NCI-H510A treated with DMSO at 0.1 percent for 48 hours (cell line): ENCODE data around the gene BOC.
A peak's percentile ranks its signal among the peaks of the same experiment; 100 is the strongest.

Experiments
- DNase-seq: peaks from one replicate; lab custom pipeline; 2025; lab: John Stamatoyannopoulos, UW

Gene BOC

DNA sequence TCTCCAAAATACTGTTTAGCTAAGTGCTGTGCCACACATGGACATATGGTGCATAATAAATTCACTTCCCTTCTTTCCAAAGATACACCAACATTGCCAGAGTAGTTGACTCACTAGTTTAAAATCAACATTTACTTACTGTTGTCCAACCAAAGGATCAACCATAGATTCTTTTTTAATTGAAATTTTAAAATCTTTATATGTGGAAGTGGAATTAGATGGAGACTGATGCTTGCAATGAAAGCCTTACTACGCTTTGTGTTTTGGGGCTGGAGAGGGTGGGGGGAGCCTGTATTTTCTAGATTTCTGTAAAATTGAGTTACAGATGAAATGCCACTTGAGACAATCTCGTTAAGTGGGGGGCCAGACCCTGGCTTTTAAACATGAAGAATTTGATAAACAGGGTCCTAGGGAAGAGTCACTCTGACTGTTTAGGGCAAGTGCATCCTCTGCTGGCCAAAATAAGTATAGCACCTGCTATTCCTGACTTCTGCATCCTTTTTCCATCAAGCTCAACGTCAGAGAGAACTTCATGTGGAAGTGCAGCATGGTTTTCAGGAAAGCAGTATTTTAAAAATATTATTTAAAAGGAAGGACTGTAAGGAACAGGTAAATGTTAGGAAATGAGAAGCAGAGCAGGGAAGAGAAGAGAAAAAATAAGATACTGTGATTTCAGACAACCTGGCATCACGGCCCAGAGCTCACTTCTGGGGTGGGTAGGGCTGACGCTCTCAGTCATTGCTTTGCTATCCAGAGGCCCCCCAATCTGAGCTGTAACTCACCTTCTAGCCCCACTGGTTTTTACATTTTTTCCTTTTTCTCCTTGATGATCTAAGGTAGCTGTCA, 76.7 kb downstream of the BOC start:
- DNase-seq = peak; percentile 68

DNA sequence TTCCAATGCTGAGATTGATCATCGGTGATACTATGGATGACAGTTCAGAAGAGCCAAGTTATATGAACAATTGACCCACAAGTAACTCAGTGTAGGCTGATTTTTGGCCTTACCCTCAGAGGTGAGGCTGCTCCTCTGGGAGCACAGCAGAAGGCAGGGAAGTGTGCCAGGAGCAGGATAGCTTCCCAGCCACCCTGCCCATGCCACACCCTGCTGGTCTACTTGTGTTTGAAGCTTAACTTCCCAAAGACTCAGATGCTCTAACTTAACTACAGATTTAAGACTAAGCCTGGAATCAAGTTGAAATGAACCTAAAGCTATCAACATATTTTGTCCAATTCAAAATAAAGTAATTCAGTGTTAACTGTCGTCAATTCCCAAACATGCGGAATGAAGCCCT, 77.5 kb downstream of the BOC start:
- no peak for DNase-seq

DNA sequence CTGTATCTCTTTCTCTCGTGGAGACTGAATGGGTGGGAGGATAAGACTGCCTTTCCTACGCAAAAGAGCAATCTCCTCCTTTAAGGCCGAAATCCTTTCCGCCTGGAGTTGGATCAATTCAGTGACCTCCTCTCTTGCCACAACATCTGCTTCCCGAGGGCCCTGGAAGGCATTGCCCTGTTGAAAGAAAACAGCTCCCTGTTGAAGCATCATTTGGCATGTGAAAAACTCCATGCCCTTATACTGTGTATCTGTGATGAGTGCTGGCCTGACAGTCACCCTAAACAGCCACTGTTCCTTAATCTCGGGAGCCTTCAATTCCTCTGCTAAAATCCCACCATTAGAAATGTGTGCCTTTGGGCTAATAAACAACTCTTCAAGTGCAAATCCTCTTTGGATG, 80.2 kb downstream of the BOC start:
- no peak for DNase-seq

DNA sequence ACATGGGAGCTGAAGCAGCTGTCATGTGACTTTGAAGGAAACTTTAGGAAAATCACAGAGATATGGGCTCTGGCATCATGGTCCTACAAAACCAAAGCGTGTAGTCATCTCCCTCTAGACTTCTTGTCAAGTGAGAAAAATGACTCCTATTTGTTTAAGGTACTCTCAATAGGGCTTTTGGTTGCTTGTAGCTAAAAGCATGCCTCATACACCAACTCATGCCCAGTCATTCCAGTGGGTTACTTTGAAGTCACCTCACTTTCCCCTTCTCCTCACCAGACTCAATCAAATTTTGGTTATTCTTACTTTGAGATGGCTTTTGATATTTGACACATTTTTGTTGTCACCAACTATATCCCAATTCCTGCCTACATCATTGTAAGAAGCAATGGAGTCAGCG, 81.6 kb downstream of the BOC start:
- DNase-seq = no peak

DNA sequence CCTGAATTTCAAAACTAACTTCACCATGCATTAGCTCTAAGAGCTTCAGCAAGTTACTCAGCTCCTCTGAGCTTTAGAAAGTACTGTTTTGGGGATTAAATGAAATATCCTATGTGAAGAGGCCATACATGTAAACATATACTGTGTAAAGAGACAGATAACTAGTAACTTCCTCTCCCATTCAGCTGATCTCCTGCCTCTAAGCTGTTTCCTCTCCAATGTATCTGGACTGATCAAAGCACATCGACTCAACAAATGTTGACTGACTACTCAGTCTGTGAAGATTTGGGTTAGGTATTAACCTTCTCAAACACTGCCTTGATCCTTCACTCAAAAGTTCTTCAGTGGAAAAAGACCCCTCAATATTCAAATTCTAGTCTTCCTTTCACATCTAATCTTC, 82.0 kb downstream of the BOC start:
- no peak for DNase-seq

DNA sequence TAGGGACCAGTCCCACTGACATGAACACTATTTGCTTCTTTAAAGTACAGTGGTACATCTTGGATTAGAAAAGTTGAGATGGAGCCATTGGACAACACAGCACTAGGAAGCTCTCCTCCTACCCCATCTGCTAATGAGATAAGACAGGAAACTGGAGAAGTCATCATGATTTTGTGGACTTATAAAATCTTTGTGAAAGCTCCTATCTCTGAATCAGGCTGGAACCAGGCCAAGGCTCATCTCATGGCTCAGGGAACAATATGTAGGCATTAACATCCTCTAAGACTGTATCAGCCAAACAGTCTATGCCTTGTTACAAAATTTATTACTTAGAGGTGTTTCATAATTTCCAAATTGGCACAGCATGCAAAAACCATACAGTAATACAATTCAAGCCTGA, 84.1 kb downstream of the BOC start:
- no peak for DNase-seq

DNA sequence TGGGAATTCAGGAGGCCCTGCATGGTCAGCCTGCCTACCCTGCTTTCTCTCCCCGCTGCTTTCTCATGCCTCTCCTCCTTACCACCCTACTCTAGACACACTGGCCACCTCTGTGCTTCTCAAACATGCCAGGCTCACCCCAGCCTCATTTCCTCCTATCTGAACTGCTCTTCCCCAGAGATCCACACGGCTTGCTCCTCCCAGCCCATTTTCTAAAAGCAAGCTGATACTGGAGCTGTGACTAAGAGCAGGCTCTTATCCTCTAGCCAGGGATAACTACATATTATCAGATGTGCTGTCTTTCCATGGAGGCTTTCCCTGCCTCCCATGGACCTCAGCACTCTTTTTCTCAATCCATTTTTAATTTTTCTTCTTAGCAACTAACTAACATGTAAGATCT, 85.9 kb downstream of the BOC start:
- no peak for DNase-seq

DNA sequence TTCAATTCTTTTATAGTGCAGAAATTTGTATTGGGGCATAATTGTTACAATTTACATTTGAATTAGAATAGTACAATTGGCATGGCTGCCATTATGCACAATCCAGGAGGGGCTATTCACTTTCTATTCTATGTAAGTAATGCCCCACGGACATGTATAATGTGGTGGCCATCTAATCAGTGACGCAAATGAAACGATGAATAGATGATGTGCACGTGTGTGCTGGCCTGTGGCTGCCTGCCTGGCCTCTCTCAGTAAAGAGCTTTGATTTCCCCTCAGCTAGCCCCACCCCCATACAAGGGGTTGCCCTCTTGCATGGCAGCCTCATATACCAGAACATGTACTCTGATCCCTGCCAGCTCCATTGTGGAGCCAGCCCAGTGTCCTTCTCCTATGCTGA, 86.5 kb downstream of the BOC start:
- no peak for DNase-seq

DNA sequence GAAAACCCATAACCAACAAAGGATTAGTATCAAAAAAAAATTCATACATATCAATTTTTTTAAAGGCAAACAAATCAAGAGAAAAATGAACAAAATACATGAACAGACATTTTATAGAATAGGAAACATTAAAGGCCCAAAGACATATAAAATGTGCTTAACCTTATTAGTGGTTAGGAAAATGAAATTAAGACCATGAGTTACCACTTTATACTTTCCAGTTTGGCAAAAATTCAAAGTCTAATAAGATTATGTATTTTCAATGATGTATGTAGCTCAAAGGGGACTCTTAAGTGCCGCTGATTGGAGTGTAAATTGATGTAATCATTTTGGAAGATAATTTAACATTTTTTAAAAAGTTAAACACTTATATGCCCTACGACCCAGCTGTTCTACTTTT, 89.2 kb downstream of the BOC start:
- no peak for DNase-seq

DNA sequence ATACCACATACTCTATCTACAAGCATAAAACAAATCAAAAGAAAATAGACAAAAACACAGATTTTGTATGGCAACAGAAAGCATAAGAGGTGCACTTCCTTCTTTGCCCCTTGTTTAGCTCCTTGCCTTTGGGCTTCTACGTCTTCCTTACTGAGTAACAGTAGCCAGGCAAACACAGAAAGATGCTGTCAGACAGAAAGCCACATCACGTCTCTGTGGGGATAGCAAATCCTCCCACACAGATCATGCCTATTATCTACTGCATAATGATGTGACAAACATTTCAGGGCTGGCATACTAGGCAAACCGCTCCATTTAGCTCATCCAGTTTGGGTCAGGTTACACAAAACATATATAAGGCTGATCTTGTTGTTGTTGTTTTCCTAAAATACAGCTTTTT, 92.7 kb downstream of the BOC start:
- no peak for DNase-seq

DNA sequence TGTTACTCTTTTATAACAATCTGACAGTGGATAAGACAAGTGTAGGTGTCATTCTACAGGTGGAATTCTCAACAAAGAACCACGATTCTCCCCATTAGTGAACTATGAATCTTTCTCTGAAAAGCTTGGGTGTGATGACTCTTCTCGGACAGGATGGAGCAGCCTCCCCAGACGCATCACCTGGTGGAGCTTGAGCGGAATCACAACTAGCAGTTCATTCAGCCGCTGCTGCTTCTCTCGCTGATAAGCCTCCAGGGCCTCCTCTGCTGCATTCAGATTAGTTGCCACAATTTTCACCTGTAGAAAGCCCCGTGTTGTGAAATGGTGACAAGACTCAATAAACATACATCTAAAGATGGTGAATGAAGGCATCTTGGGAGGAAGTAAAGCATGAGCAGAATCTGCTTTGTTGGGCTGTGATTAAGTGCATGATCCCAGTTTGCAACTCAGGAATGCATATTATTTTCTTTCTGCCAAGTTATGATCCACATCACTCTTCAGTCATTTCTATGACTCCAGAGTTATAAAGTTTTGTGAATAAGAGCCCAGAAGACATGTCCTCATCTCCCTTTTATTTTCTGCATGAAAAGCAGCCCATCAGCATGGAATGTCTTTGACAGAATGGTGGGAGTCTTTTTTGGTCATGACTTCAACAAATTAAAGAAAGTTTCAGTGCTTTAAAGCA, 93.6 kb downstream of the BOC start:
- no peak for DNase-seq

DNA sequence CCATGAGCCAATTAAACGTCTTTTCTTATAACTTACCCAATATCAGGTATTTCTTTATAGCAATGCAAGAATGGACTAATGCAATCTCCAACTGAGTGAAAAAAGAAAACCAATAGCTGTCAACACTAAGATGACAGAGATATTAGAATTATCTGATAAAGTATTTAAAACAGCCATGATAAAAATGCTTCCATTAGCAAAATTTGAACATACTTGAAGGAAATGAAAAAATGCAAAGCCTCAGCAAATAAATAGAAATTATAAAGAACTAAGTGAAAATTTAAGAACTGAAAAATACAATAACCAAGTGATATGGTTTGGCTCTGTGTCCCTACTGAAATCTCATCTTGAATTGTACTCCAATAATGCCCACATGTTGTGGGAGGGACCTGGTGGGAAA, 99.6 kb downstream of the BOC start:
- DNase-seq = no peak

DNA sequence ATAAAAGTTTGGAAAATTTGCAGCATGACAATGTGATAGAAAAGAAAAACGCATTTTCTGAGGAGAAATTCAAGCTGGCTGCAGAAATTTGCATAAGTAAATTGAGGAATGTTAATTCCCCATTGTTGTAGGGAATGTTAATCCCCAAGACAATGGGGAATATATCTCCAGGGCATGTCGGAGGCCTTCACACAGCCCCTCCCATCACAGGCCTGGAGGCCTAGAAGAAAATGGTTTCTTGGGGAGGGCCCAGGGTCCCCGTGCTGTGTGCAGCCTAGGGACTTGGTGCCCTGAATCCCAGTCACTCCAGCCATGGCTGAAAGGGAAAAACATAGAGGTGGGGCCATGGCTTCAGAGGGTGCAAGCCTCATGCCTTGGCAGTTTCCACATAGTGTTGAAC, 101.1 kb downstream of the BOC start:
- no peak for DNase-seq

DNA sequence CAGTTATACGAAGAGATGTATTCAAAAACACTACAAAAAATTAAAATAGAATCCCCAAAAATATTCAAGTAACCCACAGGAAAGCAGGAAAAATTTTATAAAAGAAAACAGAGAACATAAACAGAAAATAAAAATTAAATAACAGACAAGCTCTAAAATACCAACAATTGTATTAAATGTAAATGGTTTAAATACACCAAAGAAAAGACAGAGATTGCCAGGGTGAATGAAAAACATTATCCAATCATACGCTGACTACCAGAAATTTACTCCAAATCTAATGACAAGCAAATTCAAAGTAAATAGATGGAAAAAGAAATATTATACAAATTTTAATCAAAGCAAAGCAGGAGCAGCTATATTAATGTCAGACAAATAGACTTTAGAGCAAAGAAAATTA, 103.6 kb downstream of the BOC start:
- no peak for DNase-seq

DNA sequence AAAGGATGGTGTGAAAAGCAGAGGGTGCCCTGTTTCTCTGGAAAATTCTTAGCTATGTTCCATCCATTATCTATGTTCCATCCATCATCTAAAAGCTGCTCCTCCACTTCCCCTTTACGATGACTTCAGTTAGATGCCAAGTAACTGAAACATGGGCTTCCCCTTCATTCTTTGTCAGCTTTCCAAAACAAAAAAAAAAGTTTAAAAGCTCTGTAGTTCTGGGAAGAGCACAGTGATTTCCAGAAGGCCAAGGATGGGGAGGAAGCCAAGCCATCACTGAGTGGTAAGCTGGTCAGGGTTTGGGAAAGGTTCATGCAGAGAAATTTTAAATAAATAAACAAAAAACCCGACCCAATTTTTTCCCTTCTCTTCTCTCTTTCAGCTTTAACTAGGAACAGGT, 118.4 kb downstream of the BOC start:
- DNase-seq = no peak

DNA sequence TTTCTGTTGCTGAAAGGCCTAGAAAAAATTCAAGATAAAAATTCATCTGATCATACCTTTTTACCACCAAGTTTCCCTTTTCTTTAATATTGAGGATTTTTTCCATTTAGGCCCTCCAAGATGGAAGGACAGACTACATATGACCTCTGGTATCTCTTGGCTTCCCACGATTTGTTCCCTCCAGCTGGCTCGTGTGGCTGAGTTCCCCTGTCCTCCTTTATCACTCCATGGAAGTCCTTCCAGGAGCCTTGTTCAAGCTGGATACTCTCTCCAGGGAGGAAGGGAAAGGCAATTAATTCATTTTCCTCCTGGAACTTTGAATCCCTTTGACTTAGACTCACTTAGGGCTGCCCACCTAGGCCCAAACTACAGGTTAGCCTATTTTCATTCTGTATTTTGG, 119.4 kb downstream of the BOC start:
- no peak for DNase-seq

DNA sequence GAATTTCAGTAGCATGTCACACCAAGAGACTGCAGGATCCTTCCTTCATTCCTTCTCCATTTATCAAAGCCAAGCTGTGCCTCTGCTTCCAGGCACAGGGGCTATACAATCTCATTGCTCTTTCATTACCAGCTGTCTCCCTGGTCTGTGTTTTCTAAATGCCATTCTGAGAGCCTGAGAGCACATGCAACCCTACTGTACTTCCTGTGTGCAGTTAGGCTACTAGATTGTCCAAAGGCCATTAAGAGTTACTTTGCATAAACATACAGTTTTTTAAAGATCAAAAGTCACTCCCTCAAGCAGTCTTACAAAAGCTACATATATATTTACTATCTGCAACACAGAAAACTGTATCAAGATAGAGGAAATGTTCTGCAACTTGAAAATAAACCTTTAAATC, 119.8 kb downstream of the BOC start:
- DNase-seq = no peak
